HG03521 (cell line): ENCODE results near the gene ATP6AP2.
A peak's percentile ranks its signal among the peaks of the same experiment; 100 is the strongest.
"Not testable (repeated sequence)": the region's sequence is repeated elsewhere in the genome, so short reads cannot be mapped to it uniquely, and the experiment has no call there.

Experiments
- ATAC-seq: cut with Tn5 transposase; IDR thresholded peaks from one replicate; pipeline ENCODE4 v1.9.1; 2021; ENCODE audit warnings: mild to moderate bottlenecking, moderate library complexity; ENCODE audit not compliant: unreplicated experiment

The ATP6AP2 gene

GRCh38 chrX:40580537-40581335 lies at the start of gene ATP6AP2:
ATP6AP2 (plus strand) TSS chrX:40580970; CDS start chrX:40581066, 96 bp downstream.
- ATAC-seq, result peak; percentile 95

- ATAC-seq, result no peak
Observed at GRCh38 chrX:40531056-40531826, 49.5 kb upstream of the ATP6AP2 start.

- ATAC-seq, result no peak
Observed at GRCh38 chrX:40537310-40537709, 43.5 kb upstream of the ATP6AP2 start.

- ATAC-seq, result no peak
Observed at GRCh38 chrX:40538406-40538805, 42.4 kb upstream of the ATP6AP2 start.

- ATAC-seq, result peak; percentile 79
Observed at GRCh38 chrX:40539214-40540142, 41.3 kb upstream of the ATP6AP2 start.

GRCh38 chrX:40542208-40542607 lies 38.6 kb upstream of the ATP6AP2 start:
- no peak for ATAC-seq

- no peak for ATAC-seq
Observed at GRCh38 chrX:40542972-40543371, 37.8 kb upstream of the ATP6AP2 start.

GRCh38 chrX:40543661-40544328 lies 37.0 kb upstream of the ATP6AP2 start:
- ATAC-seq, result no peak

- ATAC-seq, result no peak
Observed at GRCh38 chrX:40544343-40545266, 36.2 kb upstream of the ATP6AP2 start.

- ATAC-seq, result no peak
Observed at GRCh38 chrX:40546870-40547269, 33.9 kb upstream of the ATP6AP2 start.

- no peak for ATAC-seq
Observed at GRCh38 chrX:40550066-40550465, 30.7 kb upstream of the ATP6AP2 start.

GRCh38 chrX:40552768-40553167 lies 28.0 kb upstream of the ATP6AP2 start:
- no peak for ATAC-seq

- ATAC-seq, result no peak
Observed at GRCh38 chrX:40558590-40558989, 22.2 kb upstream of the ATP6AP2 start.

- ATAC-seq, result no peak
Observed at GRCh38 chrX:40563784-40564183, 17.0 kb upstream of the ATP6AP2 start.

- no peak for ATAC-seq
Observed at GRCh38 chrX:40564447-40564846, 16.3 kb upstream of the ATP6AP2 start.

GRCh38 chrX:40570346-40571093 lies 10.2 kb upstream of the ATP6AP2 start:
- peak; percentile 51 for ATAC-seq

- ATAC-seq, result not testable (repeated sequence)
Observed at GRCh38 chrX:40571164-40571563, 9.6 kb upstream of the ATP6AP2 start.

GRCh38 chrX:40571600-40571999 lies 9.2 kb upstream of the ATP6AP2 start:
- no peak for ATAC-seq

GRCh38 chrX:40573763-40574162 lies 7.0 kb upstream of the ATP6AP2 start:
- ATAC-seq, result no peak
